GM12864 (cell line): Measurements from ENCODE around the gene POLN.

Experiments used
- DNase-seq: peaks from one replicate; pipeline ENCODE4 v3.0.0-alpha.2; 2011; ENCODE audit warnings: low read depth
- H3K4me3 ChIP-seq: 2 replicates; pipeline ENCODE4 v1.5.1; 2011; ENCODE audit warnings: mild to moderate bottlenecking, low read depth, low read length, control low read depth
- TF ChIP-seq, protein P1 (sequence below): IDR thresholded peaks from 2 replicates; pipeline ENCODE4 v1.5.1; 2011; ENCODE audit warnings: low read depth, mild to moderate bottlenecking, moderate library complexity, low read length, control low read depth, inconsistent platforms; ENCODE audit errors: missing control alignments

The POLN gene

DNA sequence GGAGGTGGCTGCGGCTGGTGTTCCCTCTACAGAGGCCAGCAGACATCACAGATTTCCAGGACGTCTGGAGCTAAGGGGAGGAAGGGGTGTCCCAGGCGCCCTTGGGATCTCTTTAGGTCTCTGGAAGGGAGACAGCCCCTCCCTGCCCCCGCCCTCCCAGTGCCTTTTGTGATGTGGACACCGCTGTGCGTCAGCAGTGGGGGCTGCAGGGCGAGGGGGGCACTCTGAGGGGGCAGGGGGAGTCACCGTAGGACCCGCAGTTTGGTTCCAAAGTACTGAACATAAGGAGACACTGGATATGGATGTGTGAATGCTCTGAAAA lies 45.6 kb upstream of the POLN start:
- DNase-seq, result no peak
- no peak overlapping the region for H3K4me3 ChIP-seq
- TF ChIP-seq, protein P1, sequence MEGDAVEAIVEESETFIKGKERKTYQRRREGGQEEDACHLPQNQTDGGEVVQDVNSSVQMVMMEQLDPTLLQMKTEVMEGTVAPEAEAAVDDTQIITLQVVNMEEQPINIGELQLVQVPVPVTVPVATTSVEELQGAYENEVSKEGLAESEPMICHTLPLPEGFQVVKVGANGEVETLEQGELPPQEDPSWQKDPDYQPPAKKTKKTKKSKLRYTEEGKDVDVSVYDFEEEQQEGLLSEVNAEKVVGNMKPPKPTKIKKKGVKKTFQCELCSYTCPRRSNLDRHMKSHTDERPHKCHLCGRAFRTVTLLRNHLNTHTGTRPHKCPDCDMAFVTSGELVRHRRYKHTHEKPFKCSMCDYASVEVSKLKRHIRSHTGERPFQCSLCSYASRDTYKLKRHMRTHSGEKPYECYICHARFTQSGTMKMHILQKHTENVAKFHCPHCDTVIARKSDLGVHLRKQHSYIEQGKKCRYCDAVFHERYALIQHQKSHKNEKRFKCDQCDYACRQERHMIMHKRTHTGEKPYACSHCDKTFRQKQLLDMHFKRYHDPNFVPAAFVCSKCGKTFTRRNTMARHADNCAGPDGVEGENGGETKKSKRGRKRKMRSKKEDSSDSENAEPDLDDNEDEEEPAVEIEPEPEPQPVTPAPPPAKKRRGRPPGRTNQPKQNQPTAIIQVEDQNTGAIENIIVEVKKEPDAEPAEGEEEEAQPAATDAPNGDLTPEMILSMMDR, result no peak

GRCh38 chr4:2286904-2287593 lies 45.1 kb upstream of the POLN start:
- DNase-seq, result no peak
- TF ChIP-seq, protein P1, result no peak
- H3K4me3 ChIP-seq, result no peak overlapping the region

- TF ChIP-seq, protein P1, result no peak
- no peak for DNase-seq
- no peak overlapping the region for H3K4me3 ChIP-seq
These were observed 43.9 kb upstream of the POLN start for GRCh38 chr4:2285613-2286381.

DNA sequence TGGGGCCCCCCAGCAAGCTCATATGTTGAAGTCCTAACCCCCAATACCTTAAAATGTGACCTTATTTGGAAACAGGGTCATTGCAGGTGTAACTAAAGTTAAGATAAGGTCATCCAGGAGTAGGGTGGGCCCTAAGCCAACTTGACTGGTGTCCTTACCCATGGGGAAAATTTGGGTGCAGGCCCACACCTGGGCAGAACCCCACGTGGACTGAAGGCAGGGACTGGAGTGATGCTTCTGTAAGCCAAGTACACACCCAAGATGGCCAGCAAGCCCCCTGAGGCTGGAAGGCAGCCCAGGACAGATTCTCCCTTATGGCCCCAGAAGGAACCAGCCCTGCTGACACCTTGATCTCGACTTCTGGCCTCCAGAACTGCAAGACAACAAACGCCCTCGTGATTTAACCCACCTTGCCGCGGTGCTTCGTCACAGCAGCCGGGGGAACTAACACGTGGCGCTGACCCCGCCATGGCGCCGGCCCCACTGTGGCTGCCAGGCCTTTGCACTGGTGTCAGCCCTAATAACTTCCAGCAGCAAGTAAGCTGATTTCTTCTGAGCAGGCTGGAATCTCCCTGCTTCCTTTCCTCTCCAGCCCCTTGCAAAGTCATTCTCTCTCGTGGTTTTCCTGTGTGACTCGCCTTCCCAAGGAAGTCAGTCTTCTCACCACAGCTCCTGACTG lies 43.2 kb upstream of the POLN start:
- TF ChIP-seq, protein P1, result no peak
- no peak for DNase-seq
- H3K4me3 ChIP-seq, result no peak overlapping the region

DNA sequence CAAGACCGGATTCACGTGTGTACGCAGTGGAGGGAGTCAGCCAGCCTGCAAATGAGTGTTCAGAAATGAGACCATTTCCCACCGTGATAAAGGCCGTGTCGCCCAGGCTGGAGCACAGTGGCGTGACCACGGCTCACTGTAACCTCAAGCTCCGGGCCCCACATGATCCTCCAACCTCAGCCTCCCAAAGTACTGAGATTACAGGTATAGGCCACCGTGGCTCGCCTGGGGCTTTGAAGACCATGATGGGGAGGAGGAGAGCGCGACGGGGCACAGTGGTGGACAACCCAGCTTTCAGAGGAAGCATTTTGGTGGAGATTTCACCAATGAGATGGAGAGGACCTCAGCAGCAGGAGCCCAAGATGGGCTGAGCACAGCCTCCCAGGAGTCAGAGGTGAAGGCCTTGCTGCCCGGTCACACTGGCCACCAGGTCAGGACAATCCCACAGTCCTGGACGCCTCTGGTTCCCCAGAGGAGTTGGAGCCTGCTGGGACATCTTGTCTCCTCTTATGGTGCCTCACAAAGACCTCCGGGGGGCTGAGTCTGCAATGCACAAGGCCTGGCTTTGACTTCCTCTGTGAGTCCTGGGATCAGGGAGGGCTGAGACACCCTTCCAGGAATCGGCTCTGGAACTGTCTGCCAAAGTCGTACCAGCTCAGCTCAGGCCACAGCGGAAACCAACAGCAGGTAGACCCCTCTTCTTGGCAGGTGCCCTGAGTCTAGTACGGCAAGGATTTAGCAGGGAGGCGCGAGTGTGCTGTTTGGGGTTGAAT lies 42.4 kb upstream of the POLN start:
- TF ChIP-seq, protein P1, result no peak
- no peak overlapping the region for H3K4me3 ChIP-seq
- DNase-seq, result no peak

DNA sequence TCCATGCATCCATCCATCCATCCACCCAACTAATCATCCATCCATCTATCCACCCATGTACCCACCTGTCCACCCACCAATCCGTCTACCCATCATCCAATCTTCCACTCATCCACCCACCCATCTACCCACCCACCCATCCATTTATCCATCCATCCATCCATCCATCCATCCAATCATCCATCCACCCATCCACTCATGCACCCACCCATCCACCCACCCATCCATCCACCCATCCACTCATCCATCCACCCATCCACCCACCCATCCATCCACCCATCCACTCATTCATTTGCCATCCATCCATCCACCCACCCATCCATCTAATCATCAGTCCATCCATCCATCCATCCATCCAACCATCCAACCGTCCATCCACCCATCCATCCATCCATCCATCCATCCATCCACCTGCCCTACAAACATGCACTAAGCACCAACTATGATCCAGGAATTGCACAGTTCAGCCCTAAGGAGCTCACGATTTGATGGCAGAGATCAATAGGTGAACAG lies 41.3 kb upstream of the POLN start:
- TF ChIP-seq, protein P1, result no peak
- no peak for DNase-seq
- no peak overlapping the region for H3K4me3 ChIP-seq
